Suprapubic skin (tissue), 3 donors: ENCODE results near the gene DKK3.

ENCODE experiments used
- POLR2A ChIP-seq, 2 donors: fragments of 450-650 bp; IDR thresholded peaks; one replicate each; pipeline ENCODE4 v1.6.1; 2017; ENCODE audit warnings: antibody characterized with exemption in 2 of 2, mild to moderate bottlenecking in 2 of 2, moderate library complexity in 2 of 2
- TF ChIP-seq, protein P1 (sequence below), 2 donors: fragments of 200-600 bp in 1 of 2; fragments of 450-650 bp in 1 of 2; sonication (generic) in 1 of 2; IDR thresholded peaks; one replicate each; pipeline ENCODE4 v1.5.1; 2016 to 2019; ENCODE audit warnings: antibody characterized with exemption in 2 of 2, mild to moderate bottlenecking in 1 of 2, moderate library complexity in 1 of 2

DNA sequence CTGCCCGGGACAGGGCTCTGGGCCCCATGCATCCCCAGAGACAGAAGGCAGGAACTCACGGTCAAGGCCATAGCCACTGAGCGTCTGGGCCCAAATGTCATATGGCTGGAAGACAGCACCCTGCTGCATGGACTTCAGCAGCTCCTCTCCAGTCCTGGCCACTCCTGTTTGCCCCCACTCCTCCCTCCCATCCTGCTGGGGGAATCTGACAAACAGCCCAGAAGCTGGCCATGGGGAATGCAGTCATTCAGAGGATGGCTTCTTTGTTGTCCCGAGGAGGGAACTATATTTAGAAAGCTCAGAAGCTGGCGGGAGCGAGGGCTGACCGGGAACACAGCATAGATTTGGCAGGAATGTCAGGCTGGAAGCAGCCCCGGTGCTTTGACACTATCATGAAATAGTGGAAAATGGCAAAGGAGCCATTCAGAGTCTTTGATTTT is 35.0 kb downstream of the DKK3 start:
- TF ChIP-seq, protein P1, sequence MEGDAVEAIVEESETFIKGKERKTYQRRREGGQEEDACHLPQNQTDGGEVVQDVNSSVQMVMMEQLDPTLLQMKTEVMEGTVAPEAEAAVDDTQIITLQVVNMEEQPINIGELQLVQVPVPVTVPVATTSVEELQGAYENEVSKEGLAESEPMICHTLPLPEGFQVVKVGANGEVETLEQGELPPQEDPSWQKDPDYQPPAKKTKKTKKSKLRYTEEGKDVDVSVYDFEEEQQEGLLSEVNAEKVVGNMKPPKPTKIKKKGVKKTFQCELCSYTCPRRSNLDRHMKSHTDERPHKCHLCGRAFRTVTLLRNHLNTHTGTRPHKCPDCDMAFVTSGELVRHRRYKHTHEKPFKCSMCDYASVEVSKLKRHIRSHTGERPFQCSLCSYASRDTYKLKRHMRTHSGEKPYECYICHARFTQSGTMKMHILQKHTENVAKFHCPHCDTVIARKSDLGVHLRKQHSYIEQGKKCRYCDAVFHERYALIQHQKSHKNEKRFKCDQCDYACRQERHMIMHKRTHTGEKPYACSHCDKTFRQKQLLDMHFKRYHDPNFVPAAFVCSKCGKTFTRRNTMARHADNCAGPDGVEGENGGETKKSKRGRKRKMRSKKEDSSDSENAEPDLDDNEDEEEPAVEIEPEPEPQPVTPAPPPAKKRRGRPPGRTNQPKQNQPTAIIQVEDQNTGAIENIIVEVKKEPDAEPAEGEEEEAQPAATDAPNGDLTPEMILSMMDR (IDR thresholded peaks at IDR 0.05): no peak
- TF ChIP-seq POLR2A (IDR thresholded peaks at IDR 0.05): no peak
